NCI-H1694 treated with DMSO at 0.1 percent for 48 hours (cell line): ENCODE measurements around the gene SHC1.

Experiments
- DNase-seq: peaks from one replicate; lab custom pipeline; 2025; lab: John Stamatoyannopoulos, UW

The SHC1 gene

GRCh38 chr1:154957091-154957657 lies 13.4 kb downstream of the SHC1 start:
- no peak for DNase-seq

GRCh38 chr1:154956544-154956941 lies 14.0 kb downstream of the SHC1 start:
- no peak for DNase-seq

- DNase-seq: peak; percentile 92
These were observed 14.6 kb downstream of the SHC1 start, which contains the start of gene PBXIP1 for GRCh38 chr1:154955718-154956543. TSS of gene PBXIP1 (minus strand) at chr1:154956099. CDS start at chr1:154953721, 2,378 bp downstream.

- peak; percentile 25 for DNase-seq
These were observed 15.4 kb downstream of the SHC1 start for GRCh38 chr1:154955039-154955717.

- DNase-seq: no peak
These were observed 16.0 kb downstream of the SHC1 start for GRCh38 chr1:154954541-154954940.

GRCh38 chr1:154953611-154954038 lies 16.9 kb downstream of the SHC1 start:
- DNase-seq: no peak

- no peak for DNase-seq
These were observed 17.9 kb downstream of the SHC1 start for GRCh38 chr1:154952664-154953063.

GRCh38 chr1:154951901-154952657 lies 18.5 kb downstream of the SHC1 start:
- DNase-seq: no peak

- no peak for DNase-seq
These were observed 22.5 kb downstream of the SHC1 start for GRCh38 chr1:154948079-154948478.

- DNase-seq: no peak
These were observed 24.3 kb downstream of the SHC1 start for GRCh38 chr1:154945962-154946850.

GRCh38 chr1:154945160-154945961 lies 25.2 kb downstream of the SHC1 start:
- no peak for DNase-seq

- no peak for DNase-seq
These were observed 26.0 kb downstream of the SHC1 start for GRCh38 chr1:154944401-154945159.

GRCh38 chr1:154943649-154944400 lies 26.7 kb downstream of the SHC1 start:
- DNase-seq: peak; percentile 76

- DNase-seq: no peak
These were observed 29.1 kb downstream of the SHC1 start for GRCh38 chr1:154941333-154942013.

- DNase-seq: no peak
These were observed 29.8 kb downstream of the SHC1 start for GRCh38 chr1:154940651-154941194.

- DNase-seq: no peak
These were observed 30.4 kb downstream of the SHC1 start for GRCh38 chr1:154940213-154940560.

- DNase-seq: no peak
These were observed 31.7 kb downstream of the SHC1 start for GRCh38 chr1:154938604-154939399.
